Measurements from ENCODE around the gene LRP1B. TPM values are rescaled to one million over a fixed set of nuclear protein-coding genes. Genes with fewer than 3 reads are reported as not detected.

Gene LRP1B
- total RNA-seq, 1 donor from 2014 or later = 8.8 TPM

GRCh38 chr2:141928476-141928875, 202.3 kb downstream of the LRP1B start:
- TF ChIP-seq CTCF (IDR thresholded peaks at IDR 0.05) (no peak), POLR2AphosphoS5 (IDR thresholded peaks at IDR 0.05; ENCODE audit: insufficient read depth in 1 of 2, low read depth in 1 of 2) (no peak), POLR2A (IDR thresholded peaks at IDR 0.05) (no peak)
- no peak overlapping the region for H3K27ac ChIP-seq
- H3K4me1 ChIP-seq = no peaks in the 10 kb centered on the region
- H3K9me3 ChIP-seq = no peaks in the 10 kb centered on the region
- no peak overlapping the region for H3K4me3 ChIP-seq
- DNase-seq (ENCODE audit: extremely low spot score in 2 of 2) = no peak
- H3K36me3 ChIP-seq = no peaks in the 10 kb centered on the region
- H3K27me3 ChIP-seq = no peaks in the 10 kb centered on the region
- intact Hi-C loops (cut with DNase I) = no loop called here

- Histone ChIP-seq H3K4me3 (no peak overlapping the region), H3K36me3 (no peaks in the 10 kb centered on the region), H3K27ac (no peak overlapping the region), H3K9me3 (no peaks in the 10 kb centered on the region), H3K4me1 (no peaks in the 10 kb centered on the region), H3K27me3 (no peaks in the 10 kb centered on the region)
- intact Hi-C loops (cut with DNase I) = no loop called here
- DNase-seq (ENCODE audit: extremely low spot score in 2 of 2) = no peak
- TF ChIP-seq POLR2A (IDR thresholded peaks at IDR 0.05) = no peak
- TF ChIP-seq CTCF (IDR thresholded peaks at IDR 0.05) = no peak
- TF ChIP-seq POLR2AphosphoS5 (IDR thresholded peaks at IDR 0.05; ENCODE audit: insufficient read depth in 1 of 2, low read depth in 1 of 2) = no peak
Observed at GRCh38 chr2:141927536-141927935, 203.3 kb downstream of the LRP1B start.

GRCh38 chr2:141925511-141925910, 205.3 kb downstream of the LRP1B start:
- TF ChIP-seq POLR2A (IDR thresholded peaks at IDR 0.05) (no peak), CTCF (IDR thresholded peaks at IDR 0.05) (no peak), POLR2AphosphoS5 (IDR thresholded peaks at IDR 0.05; ENCODE audit: insufficient read depth in 1 of 2, low read depth in 1 of 2) (no peak)
- Histone ChIP-seq H3K36me3 (no peaks in the 10 kb centered on the region), H3K27ac (no peak overlapping the region), H3K4me3 (no peak overlapping the region), H3K9me3 (no peaks in the 10 kb centered on the region), H3K27me3 (no peaks in the 10 kb centered on the region), H3K4me1 (no peaks in the 10 kb centered on the region)
- intact Hi-C loops (cut with DNase I) = no loop called here
- no peak for DNase-seq (ENCODE audit: extremely low spot score in 2 of 2)

GRCh38 chr2:141923657-141924056, 207.2 kb downstream of the LRP1B start:
- no peaks in the 10 kb centered on the region for H3K36me3 ChIP-seq
- no peak overlapping the region for H3K4me3 ChIP-seq
- no peaks in the 10 kb centered on the region for H3K4me1 ChIP-seq
- H3K27ac ChIP-seq = no peak overlapping the region
- no peak for DNase-seq (ENCODE audit: extremely low spot score in 2 of 2)
- intact Hi-C loops (cut with DNase I) = no loop called here
- no peaks in the 10 kb centered on the region for H3K27me3 ChIP-seq
- TF ChIP-seq POLR2A (IDR thresholded peaks at IDR 0.05) (no peak), POLR2AphosphoS5 (IDR thresholded peaks at IDR 0.05; ENCODE audit: insufficient read depth in 1 of 2, low read depth in 1 of 2) (no peak), CTCF (IDR thresholded peaks at IDR 0.05) (no peak)
- no peaks in the 10 kb centered on the region for H3K9me3 ChIP-seq

- DNase-seq (ENCODE audit: extremely low spot score in 2 of 2) = no peak
- intact Hi-C loops (cut with DNase I) = no loop called here
- no peaks in the 10 kb centered on the region for H3K4me1 ChIP-seq
- no peaks in the 10 kb centered on the region for H3K27me3 ChIP-seq
- H3K9me3 ChIP-seq = no peaks in the 10 kb centered on the region
- no peaks in the 10 kb centered on the region for H3K36me3 ChIP-seq
- H3K4me3 ChIP-seq = no peak overlapping the region
- TF ChIP-seq POLR2A (IDR thresholded peaks at IDR 0.05) (no peak), CTCF (IDR thresholded peaks at IDR 0.05) (no peak), POLR2AphosphoS5 (IDR thresholded peaks at IDR 0.05; ENCODE audit: insufficient read depth in 1 of 2, low read depth in 1 of 2) (no peak)
- no peak overlapping the region for H3K27ac ChIP-seq
Observed at GRCh38 chr2:141911485-141912066, 219.2 kb downstream of the LRP1B start.

Data from vagina (tissue), 2 donors.